Liver (tissue), 3 donors: ENCODE results near the gene PRR36.

ENCODE experiments used
- ATF3 ChIP-seq: IDR thresholded peaks from 2 replicates; pipeline ENCODE4 v1.6.1; 2016; ENCODE audit warnings: antibody characterized with exemption
- CTCF ChIP-seq: fragments of 150-350 bp; IDR thresholded peaks from 2 replicates; pipeline ENCODE4 v1.5.1; 2017; ENCODE audit warnings: improper control_type of control experiment, low read depth, low read length; ENCODE audit not compliant: missing input control
- EGR1 ChIP-seq, 2 donors: IDR thresholded peaks; 2 replicates each; pipeline ENCODE4 v1.6.1; 2016 to 2018; ENCODE audit warnings: antibody characterized with exemption in 2 of 2, low read depth in 2 of 2
- FOXA1 ChIP-seq: IDR thresholded peaks from 2 replicates; pipeline ENCODE4 v1.6.1; 2016; ENCODE audit warnings: antibody characterized with exemption
- FOXA2 ChIP-seq: IDR thresholded peaks from 2 replicates; pipeline ENCODE4 v1.6.1; 2016; ENCODE audit warnings: antibody characterized with exemption
- GABPA ChIP-seq, 2 donors: IDR thresholded peaks in 1 of 2; conservative IDR thresholded peaks in 1 of 2; 2 replicates each; pipeline ENCODE4 v1.6.1; 2016; ENCODE audit warnings: antibody characterized with exemption in 2 of 2, mild to moderate bottlenecking in 1 of 2, moderate library complexity in 1 of 2
- HNF4G ChIP-seq: IDR thresholded peaks from 2 replicates; pipeline ENCODE4 v1.6.1; 2016; ENCODE audit warnings: antibody characterized with exemption
- JUND ChIP-seq, 2 donors: IDR thresholded peaks; 2 replicates each; pipeline ENCODE4 v1.6.1; 2016; ENCODE audit warnings: antibody characterized with exemption in 2 of 2
- MAX ChIP-seq: IDR thresholded peaks from 2 replicates; pipeline ENCODE4 v1.6.1; 2016; ENCODE audit warnings: antibody characterized with exemption
- RAD21 ChIP-seq, 2 donors: IDR thresholded peaks; 2 replicates each; pipeline ENCODE4 v1.6.1; 2016; ENCODE audit warnings: antibody characterized with exemption in 2 of 2, mild to moderate bottlenecking in 2 of 2
- REST ChIP-seq: IDR thresholded peaks from 2 replicates; pipeline ENCODE4 v1.6.1; 2016; ENCODE audit warnings: antibody characterized with exemption, mild to moderate bottlenecking
- RXRA ChIP-seq, 2 donors: IDR thresholded peaks; 2 replicates each; pipeline ENCODE4 v1.6.1; 2017 to 2018; ENCODE audit warnings: antibody characterized with exemption in 2 of 2, mild to moderate bottlenecking in 1 of 2
- SP1 ChIP-seq: IDR thresholded peaks from 2 replicates; pipeline ENCODE4 v1.6.1; 2018; ENCODE audit warnings: antibody characterized with exemption, mild to moderate bottlenecking
- TAF1 ChIP-seq: conservative IDR thresholded peaks from 2 replicates; pipeline ENCODE4 v1.6.1; 2016; ENCODE audit warnings: antibody characterized with exemption, mild to moderate bottlenecking
- donor health status: healthy.
- donor health status: healthy.

GRCh38 chr19:7914598-7915045 is 40.4 kb upstream of the PRR36 start, which contains the start of gene TGFBR3L:
- TF ChIP-seq RXRA (IDR thresholded peaks at IDR 0.05) (no peak), JUND (IDR thresholded peaks at IDR 0.05) (no peak), CTCF (no peak), REST (no peak), RAD21 (IDR thresholded peaks at IDR 0.05) (no peak), MAX (no peak), HNF4G (no peak), SP1 (no peak), TAF1 (no peak), ATF3 (no peak), GABPA (IDR thresholded peaks at IDR 0.05 in 1 of 2, conservative IDR thresholded peaks at IDR 0.05 in 1 of 2) (no peak), EGR1 (IDR thresholded peaks at IDR 0.05; ENCODE audit: low read depth in 2 of 2) (no peak), FOXA2 (no peak), FOXA1 (no peak)
